Measurements from ENCODE around the gene ACADS. TPM values are rescaled to one million over a fixed set of nuclear protein-coding genes. Genes with fewer than 3 reads are reported as not detected.

ACADS gene
- total RNA-seq, 1 donor from 2014 or later, result 93.8 TPM

DNA sequence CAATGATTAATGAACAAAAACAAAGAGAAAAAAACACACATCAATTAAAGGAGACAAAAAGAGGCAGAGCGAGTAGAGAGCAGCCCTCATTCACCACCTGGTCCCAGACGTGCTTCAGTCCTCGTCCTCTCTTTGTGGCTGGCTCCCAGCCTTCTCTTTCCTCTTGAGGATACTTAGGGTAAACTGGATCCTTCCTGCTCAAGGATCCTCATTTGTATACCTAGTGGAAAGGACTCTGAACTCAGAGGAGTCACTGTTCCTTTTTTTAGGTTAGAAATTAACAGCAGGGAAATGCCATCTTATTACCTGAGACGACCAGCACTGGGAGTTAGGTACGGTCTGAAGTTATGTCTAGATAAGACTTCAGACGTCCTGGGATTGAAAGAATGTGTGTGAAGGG is 29.0 kb upstream of the ACADS start:
- no peak for DNase-seq
- Histone ChIP-seq H3K4me1 (peaks cover 86% of the 10 kb centered on the region), H3K36me3 (peaks cover 66% of the 10 kb centered on the region)

DNA sequence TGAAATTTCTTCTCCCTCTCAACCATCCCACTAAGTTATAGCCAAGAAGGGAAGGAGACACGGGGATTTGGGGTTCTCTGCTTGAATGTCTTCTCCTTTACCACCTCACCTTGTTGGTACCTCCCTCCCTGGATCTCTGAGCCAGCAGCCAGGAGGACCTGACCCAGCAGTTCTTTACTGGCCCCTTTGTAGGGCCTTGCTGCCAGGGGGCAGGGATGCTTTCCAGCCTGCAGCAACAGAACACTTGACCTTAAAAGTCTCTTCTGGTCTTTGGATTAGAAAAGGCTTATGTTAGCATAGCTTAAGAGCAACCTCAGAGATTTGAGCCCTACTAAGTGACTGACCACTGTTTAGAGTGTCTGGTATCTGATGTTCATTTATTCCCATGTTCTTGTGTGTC is 28.3 kb upstream of the ACADS start:
- DNase-seq, result no peak
- intact Hi-C loops (cut with micrococcal nuclease), result no loop called here
- Histone ChIP-seq H3K9me3 (replicated peaks) (no peaks in the 10 kb centered on the region), H3K36me3 (peaks cover 73% of the 10 kb centered on the region), H3K27ac (replicated peaks) (peak overlapping the region; percentile 87), H3K27me3 (ENCODE audit: low read depth) (no peaks in the 10 kb centered on the region), H3K4me1 (peaks cover 86% of the 10 kb centered on the region), H3K4me3 (no peak overlapping the region)
- TF ChIP-seq, protein P1, sequence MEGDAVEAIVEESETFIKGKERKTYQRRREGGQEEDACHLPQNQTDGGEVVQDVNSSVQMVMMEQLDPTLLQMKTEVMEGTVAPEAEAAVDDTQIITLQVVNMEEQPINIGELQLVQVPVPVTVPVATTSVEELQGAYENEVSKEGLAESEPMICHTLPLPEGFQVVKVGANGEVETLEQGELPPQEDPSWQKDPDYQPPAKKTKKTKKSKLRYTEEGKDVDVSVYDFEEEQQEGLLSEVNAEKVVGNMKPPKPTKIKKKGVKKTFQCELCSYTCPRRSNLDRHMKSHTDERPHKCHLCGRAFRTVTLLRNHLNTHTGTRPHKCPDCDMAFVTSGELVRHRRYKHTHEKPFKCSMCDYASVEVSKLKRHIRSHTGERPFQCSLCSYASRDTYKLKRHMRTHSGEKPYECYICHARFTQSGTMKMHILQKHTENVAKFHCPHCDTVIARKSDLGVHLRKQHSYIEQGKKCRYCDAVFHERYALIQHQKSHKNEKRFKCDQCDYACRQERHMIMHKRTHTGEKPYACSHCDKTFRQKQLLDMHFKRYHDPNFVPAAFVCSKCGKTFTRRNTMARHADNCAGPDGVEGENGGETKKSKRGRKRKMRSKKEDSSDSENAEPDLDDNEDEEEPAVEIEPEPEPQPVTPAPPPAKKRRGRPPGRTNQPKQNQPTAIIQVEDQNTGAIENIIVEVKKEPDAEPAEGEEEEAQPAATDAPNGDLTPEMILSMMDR (IDR thresholded peaks at IDR 0.05; ENCODE audit: borderline replicate concordance), result no peak

More for the DNA sequence above, 29.0 kb upstream of the ACADS start:
- H3K9me3 ChIP-seq (replicated peaks), result no peaks in the 10 kb centered on the region
- intact Hi-C loops (cut with micrococcal nuclease), result no loop called here
- H3K4me3 ChIP-seq, result no peak overlapping the region
- peak overlapping the region; percentile 87 for H3K27ac ChIP-seq (replicated peaks)
- no peaks in the 10 kb centered on the region for H3K27me3 ChIP-seq (ENCODE audit: low read depth)
- TF ChIP-seq, protein P1 (IDR thresholded peaks at IDR 0.05; ENCODE audit: borderline replicate concordance), result no peak

DNA sequence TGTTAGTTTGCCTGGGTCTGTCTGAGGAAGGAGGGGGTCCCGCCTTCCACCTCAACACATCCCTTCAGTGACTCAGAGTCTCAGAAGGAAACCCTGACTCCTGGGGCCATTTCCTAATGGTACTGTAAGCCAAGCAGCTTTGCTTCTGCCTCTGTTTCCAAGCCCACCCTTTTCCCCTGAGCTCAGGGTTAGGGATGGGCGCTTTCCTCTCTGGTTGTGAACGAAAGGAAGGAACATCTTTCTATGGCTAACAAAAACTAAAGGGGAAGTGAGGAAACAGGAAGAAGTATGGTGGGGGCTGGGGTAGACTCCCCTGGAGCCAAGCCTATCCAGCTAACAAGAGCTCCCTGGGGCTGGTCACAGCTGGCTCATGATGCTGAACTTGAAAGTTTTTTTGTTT is 27.0 kb upstream of the ACADS start:
- no peaks in the 10 kb centered on the region for H3K9me3 ChIP-seq (replicated peaks)
- no peak for DNase-seq
- TF ChIP-seq, protein P1 (IDR thresholded peaks at IDR 0.05; ENCODE audit: borderline replicate concordance), result no peak
- H3K36me3 ChIP-seq, result peaks cover 75% of the 10 kb centered on the region
- H3K4me1 ChIP-seq, result peaks cover 86% of the 10 kb centered on the region
- no peaks in the 10 kb centered on the region for H3K27me3 ChIP-seq (ENCODE audit: low read depth)
- H3K27ac ChIP-seq (replicated peaks), result peak overlapping the region; percentile 87
- intact Hi-C loops (cut with micrococcal nuclease), result no loop called here
- no peak overlapping the region for H3K4me3 ChIP-seq

DNA sequence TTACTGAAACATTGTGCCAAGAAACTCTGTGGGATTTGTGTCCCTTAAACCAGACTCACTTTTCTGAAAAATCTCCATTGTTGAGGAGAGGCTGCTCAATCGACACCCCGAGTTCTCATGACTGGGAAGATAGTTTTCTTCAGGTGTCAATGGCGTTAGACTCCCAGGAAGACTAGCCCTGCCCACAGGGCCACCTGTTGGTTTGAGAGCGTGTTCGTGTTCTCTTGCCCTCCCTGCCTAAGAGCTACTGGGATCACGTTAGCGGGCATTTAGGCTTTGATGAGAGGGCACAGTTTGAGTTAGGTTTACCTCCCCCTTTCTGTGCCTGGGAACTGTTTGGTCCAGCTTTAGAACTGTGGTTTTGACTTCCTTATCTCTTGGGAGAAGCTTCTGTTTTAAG is 26.1 kb upstream of the ACADS start:
- peaks cover 68% of the 10 kb centered on the region for H3K36me3 ChIP-seq
- intact Hi-C loops (cut with micrococcal nuclease), result no loop called here
- no peaks in the 10 kb centered on the region for H3K9me3 ChIP-seq (replicated peaks)
- no peak for DNase-seq
- no peaks in the 10 kb centered on the region for H3K27me3 ChIP-seq (ENCODE audit: low read depth)
- peak overlapping the region; percentile 87 for H3K27ac ChIP-seq (replicated peaks)
- TF ChIP-seq, protein P1 (IDR thresholded peaks at IDR 0.05; ENCODE audit: borderline replicate concordance), result no peak
- H3K4me1 ChIP-seq, result peaks cover 86% of the 10 kb centered on the region
- H3K4me3 ChIP-seq, result no peak overlapping the region

DNA sequence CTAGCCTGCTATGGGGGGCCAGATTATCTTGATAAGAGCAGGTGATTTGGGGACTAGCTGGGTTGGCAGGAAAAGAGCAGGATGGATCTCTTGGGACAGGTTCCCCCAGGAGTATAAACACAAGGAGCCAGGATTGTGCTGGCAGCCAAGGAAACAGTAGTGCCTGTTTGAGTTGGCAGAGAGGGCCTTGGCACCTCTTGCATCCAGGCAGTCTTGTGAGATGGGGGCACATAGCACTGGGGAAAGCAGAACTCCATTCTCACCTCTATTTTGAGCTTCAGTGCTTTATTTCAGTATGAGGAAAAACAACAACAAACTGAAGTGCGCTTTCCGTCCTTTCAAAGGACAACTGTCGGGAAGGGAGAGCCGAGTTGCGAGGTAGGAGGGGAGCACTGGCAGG is 24.7 kb upstream of the ACADS start:
- intact Hi-C loops (cut with micrococcal nuclease), result no loop called here
- H3K9me3 ChIP-seq (replicated peaks), result no peaks in the 10 kb centered on the region
- peaks cover 86% of the 10 kb centered on the region for H3K4me1 ChIP-seq
- no peaks in the 10 kb centered on the region for H3K27me3 ChIP-seq (ENCODE audit: low read depth)
- peak overlapping the region; percentile 87 for H3K27ac ChIP-seq (replicated peaks)
- peaks cover 55% of the 10 kb centered on the region for H3K36me3 ChIP-seq
- DNase-seq, result no peak
- TF ChIP-seq, protein P1 (IDR thresholded peaks at IDR 0.05; ENCODE audit: borderline replicate concordance), result no peak
- peak overlapping the region; percentile 3 for H3K4me3 ChIP-seq

DNA sequence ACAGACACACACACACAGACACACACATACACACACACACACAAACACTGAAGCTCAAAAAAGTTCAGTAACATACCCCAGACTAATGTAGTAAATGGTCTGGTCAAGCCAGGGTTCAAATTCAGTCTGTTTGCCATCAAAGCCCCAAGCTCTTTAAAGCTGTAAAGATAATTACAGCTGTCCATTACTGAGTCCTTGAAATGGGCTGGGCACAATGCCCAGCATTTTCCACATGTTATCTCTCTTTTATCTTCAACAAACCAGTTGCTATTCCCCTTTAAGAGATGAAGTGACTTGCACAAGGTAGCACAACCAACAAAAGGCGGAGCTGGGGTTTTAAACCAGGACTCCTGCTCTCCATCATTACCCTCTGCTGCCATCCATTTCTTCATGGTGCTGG is 23.0 kb upstream of the ACADS start:
- no peak for DNase-seq
- TF ChIP-seq, protein P1 (IDR thresholded peaks at IDR 0.05; ENCODE audit: borderline replicate concordance), result no peak
- H3K9me3 ChIP-seq (replicated peaks), result no peaks in the 10 kb centered on the region
- H3K27ac ChIP-seq (replicated peaks), result peak overlapping the region; percentile 87
- no peak overlapping the region for H3K4me3 ChIP-seq
- H3K4me1 ChIP-seq, result peaks cover 73% of the 10 kb centered on the region
- no peaks in the 10 kb centered on the region for H3K27me3 ChIP-seq (ENCODE audit: low read depth)
- intact Hi-C loops (cut with micrococcal nuclease), result no loop called here
- H3K36me3 ChIP-seq, result peaks cover 37% of the 10 kb centered on the region

Measured in left ventricle myocardium inferior (tissue), 1 donor.